ENCODE measurements around the gene FARS2.

FARS2 gene

GRCh38 chr6:5250451-5250850 lies 10.9 kb upstream of the FARS2 start:
- DNase-seq: no peak

GRCh38 chr6:5250911-5251310 lies 10.4 kb upstream of the FARS2 start:
- DNase-seq: no peak

- DNase-seq: no peak
These were observed 4.4 kb upstream of the FARS2 start for GRCh38 chr6:5256952-5257351.

- no peak for DNase-seq
These were observed 3.9 kb upstream of the FARS2 start for GRCh38 chr6:5257400-5257799.

GRCh38 chr6:5259428-5259827 lies 1.9 kb upstream of the FARS2 start:
- no peak for DNase-seq

GRCh38 chr6:5260111-5260620 lies 1.1 kb upstream of the FARS2 start:
- peak; percentile 67 for DNase-seq

- DNase-seq: no peak
These were observed 314 bp downstream of the FARS2 start for GRCh38 chr6:5261545-5262109.

- DNase-seq: no peak
These were observed 5.1 kb downstream of the FARS2 start for GRCh38 chr6:5266423-5266822.

GRCh38 chr6:5270093-5270680 lies 8.9 kb downstream of the FARS2 start:
- DNase-seq: no peak

GRCh38 chr6:5271926-5272325 lies 10.6 kb downstream of the FARS2 start:
- no peak for DNase-seq

GRCh38 chr6:5274231-5274630 lies 12.9 kb downstream of the FARS2 start:
- no peak for DNase-seq

GRCh38 chr6:5275497-5275896 lies 14.2 kb downstream of the FARS2 start:
- DNase-seq: no peak

GRCh38 chr6:5276581-5276980 lies 15.3 kb downstream of the FARS2 start:
- DNase-seq: no peak

GRCh38 chr6:5277589-5277988 lies 16.3 kb downstream of the FARS2 start:
- DNase-seq: no peak

- DNase-seq: no peak
These were observed 16.7 kb downstream of the FARS2 start for GRCh38 chr6:5278047-5278446.

GRCh38 chr6:5278565-5279120 lies 17.3 kb downstream of the FARS2 start:
- no peak for DNase-seq

- no peak for DNase-seq
These were observed 18.6 kb downstream of the FARS2 start for GRCh38 chr6:5279891-5280338.

GRCh38 chr6:5280920-5281319 lies 19.6 kb downstream of the FARS2 start:
- no peak for DNase-seq

- DNase-seq: no peak
These were observed 20.9 kb downstream of the FARS2 start for GRCh38 chr6:5282191-5282623.

GRCh38 chr6:5285081-5285480 lies 23.8 kb downstream of the FARS2 start:
- no peak for DNase-seq

- no peak for DNase-seq
These were observed 24.2 kb downstream of the FARS2 start for GRCh38 chr6:5285526-5285925.

GRCh38 chr6:5286780-5287179 lies 25.5 kb downstream of the FARS2 start:
- DNase-seq: no peak

- DNase-seq: no peak
These were observed 26.1 kb downstream of the FARS2 start for GRCh38 chr6:5287205-5287965.

GRCh38 chr6:5287966-5288297 lies 26.6 kb downstream of the FARS2 start:
- no peak for DNase-seq

Data from NCI-H774 (cell line).